ENCODE results near the gene LRRC8B. TPM values are rescaled to one million over a fixed set of nuclear protein-coding genes. Genes with fewer than 3 reads are reported as not detected.
"Not testable (repeated sequence)": the region's sequence is repeated elsewhere in the genome, so short reads cannot be mapped to it uniquely, and the experiment has no call there.

LRRC8B gene
- total RNA-seq, 1 experiment from 2014 or later = 15.0 TPM

DNA sequence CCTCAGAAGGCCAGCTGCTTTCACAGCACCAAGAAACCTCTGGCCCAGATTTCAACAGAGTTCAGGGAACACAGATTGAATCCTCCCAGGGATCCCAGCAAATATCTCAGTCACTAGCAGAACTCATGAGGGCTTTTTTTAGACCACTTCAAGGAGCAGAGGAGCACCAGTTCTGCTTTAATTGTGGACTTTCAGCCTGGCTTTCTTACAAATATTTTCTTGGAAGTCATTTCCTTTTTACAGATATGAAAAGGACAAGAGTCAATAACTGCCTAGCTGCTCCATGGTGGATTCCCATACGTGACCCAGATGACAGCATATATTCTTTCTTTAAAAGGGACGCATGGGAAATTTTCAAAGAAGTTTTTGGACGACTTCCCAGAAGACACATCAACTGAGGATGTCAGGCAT lies 6.4 kb upstream of the LRRC8B start:
- no peaks in the 10 kb centered on the region for H4K20me1 ChIP-seq (ENCODE audit: insufficient read depth)
- ChIA-PET CTCF (no interaction called here), POLR2A (ENCODE audit: unreplicated experiment) (no interaction called here)

DNA sequence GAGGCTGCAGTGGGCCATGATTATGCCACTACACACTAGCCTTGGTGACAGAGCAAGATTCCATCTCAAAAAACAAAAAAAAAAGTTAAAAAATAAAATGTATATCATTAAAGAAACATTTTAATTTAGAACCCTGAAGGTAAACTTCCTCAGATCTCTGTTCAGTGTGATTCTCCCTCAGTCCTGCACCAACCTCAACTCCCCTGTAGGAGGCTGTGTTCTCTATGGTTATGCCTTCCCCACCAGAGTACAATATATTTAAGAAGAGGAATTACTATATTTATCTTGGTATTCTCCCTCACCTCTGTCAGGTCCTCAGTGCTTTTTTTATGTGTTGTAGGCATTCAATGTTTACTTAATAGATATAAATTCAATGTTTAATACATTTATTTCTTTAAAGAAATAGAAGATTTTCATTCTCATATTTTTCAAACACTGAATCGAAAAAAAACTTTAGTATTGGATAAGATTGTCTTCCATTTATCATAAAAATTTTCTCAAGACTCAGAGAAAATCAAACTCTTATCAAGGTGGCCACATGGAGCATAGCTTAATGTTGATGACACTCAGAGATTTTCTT lies 4.8 kb upstream of the LRRC8B start:
- Histone ChIP-seq H3K79me2 (ENCODE audit: low read depth) (0 out of 2 replicates have a peak, but pooled peaks cover 4% of the 10 kb centered on the region), H3K9me2 (ENCODE audit: insufficient read depth) (no peaks in the 10 kb centered on the region), H3K27me3 (ENCODE audit: insufficient read depth, low read depth) (no peaks in the 10 kb centered on the region), H3F3A (ENCODE audit: insufficient read depth, low read depth) (peaks cover 17% of the 10 kb centered on the region; the same call in 1 of the 2 replicates), H3K9me3 (ENCODE audit: insufficient read depth, low read depth) (peaks cover 10% of the 10 kb centered on the region), H3K4me1 (replicated peaks; ENCODE audit: insufficient read depth) (peaks cover 32% of the 10 kb centered on the region), H3K27ac (no peak overlapping the region), H2AFZ (no peak overlapping the region), H3K4me2 (no peak overlapping the region), H4K20me1 (ENCODE audit: insufficient read depth) (no peaks in the 10 kb centered on the region), H3K4me3 (no peak overlapping the region), H3K36me3 (ENCODE audit: low read depth) (no peaks in the 10 kb centered on the region; the same call in 1 of the 2 replicates)
- TF ChIP-seq, protein P1, sequence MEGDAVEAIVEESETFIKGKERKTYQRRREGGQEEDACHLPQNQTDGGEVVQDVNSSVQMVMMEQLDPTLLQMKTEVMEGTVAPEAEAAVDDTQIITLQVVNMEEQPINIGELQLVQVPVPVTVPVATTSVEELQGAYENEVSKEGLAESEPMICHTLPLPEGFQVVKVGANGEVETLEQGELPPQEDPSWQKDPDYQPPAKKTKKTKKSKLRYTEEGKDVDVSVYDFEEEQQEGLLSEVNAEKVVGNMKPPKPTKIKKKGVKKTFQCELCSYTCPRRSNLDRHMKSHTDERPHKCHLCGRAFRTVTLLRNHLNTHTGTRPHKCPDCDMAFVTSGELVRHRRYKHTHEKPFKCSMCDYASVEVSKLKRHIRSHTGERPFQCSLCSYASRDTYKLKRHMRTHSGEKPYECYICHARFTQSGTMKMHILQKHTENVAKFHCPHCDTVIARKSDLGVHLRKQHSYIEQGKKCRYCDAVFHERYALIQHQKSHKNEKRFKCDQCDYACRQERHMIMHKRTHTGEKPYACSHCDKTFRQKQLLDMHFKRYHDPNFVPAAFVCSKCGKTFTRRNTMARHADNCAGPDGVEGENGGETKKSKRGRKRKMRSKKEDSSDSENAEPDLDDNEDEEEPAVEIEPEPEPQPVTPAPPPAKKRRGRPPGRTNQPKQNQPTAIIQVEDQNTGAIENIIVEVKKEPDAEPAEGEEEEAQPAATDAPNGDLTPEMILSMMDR (conservative IDR thresholded peaks at IDR 0.05) = peak; percentile 71
- TF ChIP-seq EZH2 (IDR thresholded peaks at IDR 0.05; ENCODE audit: low read depth) = no peak
- ChIA-PET CTCF (no interaction called here), POLR2A (ENCODE audit: unreplicated experiment) (no interaction called here)
- DNase-seq = no peak
- intact Hi-C loops (cut with micrococcal nuclease; ENCODE audit: unreplicated experiment) = no loop called here
- BruUV-seq (replicated peaks) = no TSS peak

More for the DNA sequence above, 6.4 kb upstream of the LRRC8B start:
- Histone ChIP-seq H3K27ac (no peak overlapping the region), H3K9me2 (ENCODE audit: insufficient read depth) (no peaks in the 10 kb centered on the region), H3K4me1 (replicated peaks; ENCODE audit: insufficient read depth) (peaks cover 24% of the 10 kb centered on the region), H3K36me3 (ENCODE audit: low read depth) (peaks cover 5% of the 10 kb centered on the region; the same call in 1 of the 2 replicates), H3K4me2 (no peak overlapping the region), H2AFZ (no peak overlapping the region), H3F3A (ENCODE audit: insufficient read depth, low read depth) (peaks cover 13% of the 10 kb centered on the region; the same call in 1 of the 2 replicates), H3K79me2 (ENCODE audit: low read depth) (0 out of 2 replicates have a peak, but pooled peaks cover 4% of the 10 kb centered on the region), H3K27me3 (ENCODE audit: insufficient read depth, low read depth) (no peaks in the 10 kb centered on the region), H3K4me3 (no peak overlapping the region), H3K9me3 (ENCODE audit: insufficient read depth, low read depth) (peaks cover 18% of the 10 kb centered on the region)
- BruUV-seq (replicated peaks) = no TSS peak
- TF ChIP-seq, protein P1 (conservative IDR thresholded peaks at IDR 0.05) = no peak
- TF ChIP-seq EZH2 (IDR thresholded peaks at IDR 0.05; ENCODE audit: low read depth) = no peak
- intact Hi-C loops (cut with micrococcal nuclease; ENCODE audit: unreplicated experiment) = no loop called here
- DNase-seq = no peak

DNA sequence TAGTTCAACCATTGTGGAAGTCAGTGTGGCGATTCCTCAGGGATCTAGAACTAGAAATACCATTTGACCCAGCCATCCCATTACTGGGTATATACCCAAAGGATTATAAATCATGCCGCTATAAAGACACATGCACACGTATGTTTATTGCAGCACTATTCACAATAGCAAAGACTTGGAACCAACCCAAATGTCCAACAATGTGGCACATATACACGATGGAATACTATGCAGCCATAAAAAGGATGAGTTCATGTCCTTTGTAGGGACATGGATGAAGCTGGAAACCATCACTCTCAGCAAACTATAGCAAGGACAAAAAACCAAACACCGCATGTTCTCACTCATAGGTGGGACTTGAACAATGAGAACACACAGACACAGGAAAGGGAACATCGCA lies 2.7 kb upstream of the LRRC8B start:
- peaks cover 29% of the 10 kb centered on the region for H3K4me1 ChIP-seq (replicated peaks; ENCODE audit: insufficient read depth)
- H3K27ac ChIP-seq; H4K20me1 ChIP-seq (ENCODE audit: insufficient read depth); BruUV-seq (replicated peaks); H3K4me2 ChIP-seq; intact Hi-C loops (cut with micrococcal nuclease; ENCODE audit: unreplicated experiment); H3K4me3 ChIP-seq; CTCF ChIA-PET; H3K9me2 ChIP-seq (ENCODE audit: insufficient read depth); H3K36me3 ChIP-seq (ENCODE audit: low read depth); H2AFZ ChIP-seq; H3K9me3 ChIP-seq (ENCODE audit: insufficient read depth, low read depth); H3K27me3 ChIP-seq (ENCODE audit: insufficient read depth, low read depth); DNase-seq; POLR2A ChIA-PET (ENCODE audit: unreplicated experiment): not testable (repeated sequence)
- H3K79me2 ChIP-seq (ENCODE audit: low read depth) = peaks cover 24% of the 10 kb centered on the region
- peaks cover 12% of the 10 kb centered on the region; the same call in 1 of the 2 replicates for H3F3A ChIP-seq (ENCODE audit: insufficient read depth, low read depth)
